Measurements from ENCODE around the gene TPM1.

DNA sequence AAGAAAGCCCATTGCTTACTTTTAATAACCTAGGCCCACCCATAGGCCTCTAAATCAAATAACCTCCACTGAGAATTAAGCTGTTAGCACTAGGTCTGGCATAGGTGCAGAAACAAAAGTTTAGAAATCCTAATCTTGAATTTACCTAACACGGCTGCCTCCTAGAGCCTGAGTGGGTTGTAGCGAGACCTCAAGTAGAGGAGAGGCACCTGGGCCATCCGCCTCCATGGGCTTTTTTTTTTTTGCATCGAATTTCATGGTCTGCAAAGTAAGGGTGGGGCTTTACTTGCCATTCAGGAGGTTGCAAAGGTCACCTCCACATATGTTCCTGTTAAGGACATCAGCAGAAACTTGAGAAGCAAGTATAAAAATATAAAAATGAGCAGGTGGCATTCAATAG is 6.6 kb upstream of the TPM1 start:
- TF ChIP-seq, protein P1, sequence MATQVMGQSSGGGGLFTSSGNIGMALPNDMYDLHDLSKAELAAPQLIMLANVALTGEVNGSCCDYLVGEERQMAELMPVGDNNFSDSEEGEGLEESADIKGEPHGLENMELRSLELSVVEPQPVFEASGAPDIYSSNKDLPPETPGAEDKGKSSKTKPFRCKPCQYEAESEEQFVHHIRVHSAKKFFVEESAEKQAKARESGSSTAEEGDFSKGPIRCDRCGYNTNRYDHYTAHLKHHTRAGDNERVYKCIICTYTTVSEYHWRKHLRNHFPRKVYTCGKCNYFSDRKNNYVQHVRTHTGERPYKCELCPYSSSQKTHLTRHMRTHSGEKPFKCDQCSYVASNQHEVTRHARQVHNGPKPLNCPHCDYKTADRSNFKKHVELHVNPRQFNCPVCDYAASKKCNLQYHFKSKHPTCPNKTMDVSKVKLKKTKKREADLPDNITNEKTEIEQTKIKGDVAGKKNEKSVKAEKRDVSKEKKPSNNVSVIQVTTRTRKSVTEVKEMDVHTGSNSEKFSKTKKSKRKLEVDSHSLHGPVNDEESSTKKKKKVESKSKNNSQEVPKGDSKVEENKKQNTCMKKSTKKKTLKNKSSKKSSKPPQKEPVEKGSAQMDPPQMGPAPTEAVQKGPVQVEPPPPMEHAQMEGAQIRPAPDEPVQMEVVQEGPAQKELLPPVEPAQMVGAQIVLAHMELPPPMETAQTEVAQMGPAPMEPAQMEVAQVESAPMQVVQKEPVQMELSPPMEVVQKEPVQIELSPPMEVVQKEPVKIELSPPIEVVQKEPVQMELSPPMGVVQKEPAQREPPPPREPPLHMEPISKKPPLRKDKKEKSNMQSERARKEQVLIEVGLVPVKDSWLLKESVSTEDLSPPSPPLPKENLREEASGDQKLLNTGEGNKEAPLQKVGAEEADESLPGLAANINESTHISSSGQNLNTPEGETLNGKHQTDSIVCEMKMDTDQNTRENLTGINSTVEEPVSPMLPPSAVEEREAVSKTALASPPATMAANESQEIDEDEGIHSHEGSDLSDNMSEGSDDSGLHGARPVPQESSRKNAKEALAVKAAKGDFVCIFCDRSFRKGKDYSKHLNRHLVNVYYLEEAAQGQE (IDR thresholded peaks at IDR 0.05; ENCODE audit: borderline replicate concordance), result no peak
- TF ChIP-seq, protein P1 (CRISPR knock-in tag; IDR thresholded peaks at IDR 0.05; ENCODE audit: low read depth), result no peak
- TF ChIP-seq ARNT (IDR thresholded peaks at IDR 0.05) (no peak), LEF1 (IDR thresholded peaks at IDR 0.05) (no peak), BRCA1 (IDR thresholded peaks at IDR 0.05) (no peak), BRCA1 (CRISPR knock-in tag; IDR thresholded peaks at IDR 0.05) (no peak)
